Naive thymus-derived CD4-positive, alpha-beta T cell (primary cell): Measurements from ENCODE around the gene GPR132. TPM values are rescaled to one million over a fixed set of nuclear protein-coding genes. Genes with fewer than 3 reads are reported as not detected.

ENCODE experiments used
- ATAC-seq: fragments of 150-1000 bp; cut with Tn5 transposase; 2 replicates; pipeline ENCODE4 v1.10.0; 2021; ENCODE audit warnings: mild to moderate bottlenecking, moderate library complexity
- CTCF ChIA-PET: fragments of 350-600 bp; sonication (Branson Sonifier 250); formaldehyde crosslinking; loops from one replicate; lab custom pipeline; 2021; ENCODE audit warnings: antibody characterized with exemption; lab: Charles Lee
- POLR2A ChIA-PET: fragments of 350-600 bp; sonication (Branson Sonifier 250); formaldehyde crosslinking; loops from one replicate; lab custom pipeline; 2021; ENCODE audit warnings: antibody characterized with exemption, inconsistent platforms; lab: Charles Lee
- DNase-seq, 9 donors: peaks; one replicate each; pipeline versions ENCODE4 v3.0.0 to v3.0.0-alpha.2; 2020 to 2022; ENCODE audit warnings: mixed read lengths in 1 of 9
- H3K27ac ChIP-seq: one replicate; pipeline ENCODE4 v1.7.0; 2013; ENCODE audit warnings: mild to moderate bottlenecking, low read depth, low read length, moderate library complexity
- H3K27me3 ChIP-seq, 2 donors: one replicate each; pipeline ENCODE4 v1.7.0; 2013; ENCODE audit warnings: low read length in 2 of 2, mild to moderate bottlenecking in 2 of 2, moderate library complexity in 2 of 2; ENCODE audit not compliant: control insufficient read depth in 2 of 2, insufficient read depth in 2 of 2
- H3K36me3 ChIP-seq, 3 experiments: 1 replicate in 2 of 3; 2 replicates in 1 of 3; pipeline ENCODE4 v1.7.0; 2013; ENCODE audit warnings: low read length in 3 of 3, mild to moderate bottlenecking in 3 of 3, moderate library complexity in 1 of 3; ENCODE audit not compliant: insufficient read depth in 3 of 3, control insufficient read depth in 2 of 3
- H3K4me1 ChIP-seq, 2 donors: one replicate each; pipeline ENCODE4 v1.7.0; 2013; ENCODE audit warnings: low read length in 2 of 2, mild to moderate bottlenecking in 2 of 2, moderate library complexity in 1 of 2; ENCODE audit not compliant: control insufficient read depth in 2 of 2, insufficient read depth in 2 of 2
- H3K4me3 ChIP-seq: 2 replicates; pipeline ENCODE4 v1.7.0; 2013; ENCODE audit warnings: mild to moderate bottlenecking, low read length
- H3K9me3 ChIP-seq, 3 experiments: 1 replicate in 2 of 3; 2 replicates in 1 of 3; pipeline ENCODE4 v1.7.0; 2013; ENCODE audit warnings: low read length in 3 of 3; ENCODE audit not compliant: control insufficient read depth in 2 of 3
- H3K27ac Mint-ChIP-seq, 9 donors: one replicate each; pipeline ENCODE4 v1.8.0; 2020 to 2022; ENCODE audit warnings: mixed read lengths in 9 of 9, mild to moderate bottlenecking in 8 of 9, moderate library complexity in 5 of 9, inconsistent platforms in 2 of 9
- H3K27me3 Mint-ChIP-seq, 5 donors: one replicate each; pipeline ENCODE4 v1.8.0; 2021 to 2022; ENCODE audit warnings: mixed read lengths in 5 of 5, mild to moderate bottlenecking in 1 of 5
- H3K36me3 Mint-ChIP-seq, 5 donors: one replicate each; pipeline ENCODE4 v1.8.0; 2020 to 2022; ENCODE audit warnings: mixed read lengths in 5 of 5, mild to moderate bottlenecking in 3 of 5, inconsistent platforms in 1 of 5
- H3K4me1 Mint-ChIP-seq, 7 donors: one replicate each; pipeline ENCODE4 v1.8.0; 2020 to 2022; ENCODE audit warnings: mixed read lengths in 7 of 7, mild to moderate bottlenecking in 3 of 7, inconsistent platforms in 1 of 7
- H3K4me3 Mint-ChIP-seq, 10 donors: one replicate each; pipeline ENCODE4 v1.8.0; 2020 to 2022; ENCODE audit warnings: mild to moderate bottlenecking in 10 of 10, mixed read lengths in 10 of 10, moderate library complexity in 6 of 10, inconsistent platforms in 2 of 10
- H3K9me3 Mint-ChIP-seq, 11 donors: one replicate each; pipeline ENCODE4 v1.8.0; 2020 to 2022; ENCODE audit warnings: mixed read lengths in 11 of 11, mild to moderate bottlenecking in 4 of 11, inconsistent platforms in 1 of 11, moderate library complexity in 1 of 11
- intact Hi-C, 2 donors: fragments of 100-400 bp; cut with micrococcal nuclease; formaldehyde crosslinking; loops; one replicate each; pipeline ENCODE4 v1.15.1; 2023
- polyA plus RNA-seq, 2 donors: library from polyadenylated mRNA; unstranded; fragments of 300-500 nt; fragmentation: Illumina TruSeq; gene quantifications; one replicate each; pipeline ENCODE4 v1.2.3, GENCODE V29; 2021
- total RNA-seq, 6 experiments: library from RNA in 5 of 6; stranded (reverse) in 5 of 6; gene quantifications; 1 replicate in 5 of 6; 2 replicates in 1 of 6; pipeline ENCODE4 v1.2.3 and lab custom pipeline; 2021 to 2026

GPR132 gene
- total and polyA plus RNA-seq, 7 experiments from 2014 or later = 9.3 to 58.7 (median 40.2) TPM

- no peak for DNase-seq
- Mint-ChIP-seq H3K27ac (no peak overlapping the region), H3K36me3 (peaks cover 0 to 8% (median 4%) of the 10 kb centered on the region in 5 donors), H3K9me3 (peaks cover 0 to 7% (median 3%) of the 10 kb centered on the region in 11 donors), H3K4me1 (peaks cover 0 to 7% (median 4%) of the 10 kb centered on the region in 7 donors), H3K27me3 (peaks cover 13 to 43% (median 28%) of the 10 kb centered on the region in 5 donors), H3K4me3 (no peak overlapping the region)
- intact Hi-C loops = no loop called here
- Histone ChIP-seq H3K27ac (no peak overlapping the region), H3K4me3 (no peak overlapping the region), H3K4me1 (no peaks in the 10 kb centered on the region), H3K36me3 (no peaks in the 10 kb centered on the region), H3K9me3 (no peaks in the 10 kb centered on the region), H3K27me3 (peaks cover 0 to 8% of the 10 kb centered on the region in 2 donors)
- ATAC-seq = no peak
- POLR2A ChIA-PET = no interaction called here
- CTCF ChIA-PET = interaction anchor here (0.6 kb wide), 1 partner anchor 1221 kb away, joined by 4 read pairs; no protein-coding TSS in a partner anchor
Observed at GRCh38 chr14:105105158-105105557, 39.9 kb upstream of the GPR132 start.

GRCh38 chr14:105102893-105103292 is 37.7 kb upstream of the GPR132 start:
- Histone ChIP-seq H3K36me3 (no peaks in the 10 kb centered on the region), H3K4me1 (no peaks in the 10 kb centered on the region), H3K27ac (no peak overlapping the region), H3K9me3 (no peaks in the 10 kb centered on the region), H3K4me3 (no peak overlapping the region), H3K27me3 (peaks cover 0 to 8% of the 10 kb centered on the region in 2 donors)
- no peak overlapping the region for H3K4me3 Mint-ChIP-seq
- ATAC-seq (no peak), DNase-seq (no peak)
- H3K9me3 Mint-ChIP-seq = peaks cover 0 to 12% (median 4%) of the 10 kb centered on the region in 11 donors
- H3K27ac Mint-ChIP-seq = no peak overlapping the region
- peaks cover 0 to 7% (median 4%) of the 10 kb centered on the region in 7 donors for H3K4me1 Mint-ChIP-seq
- H3K27me3 Mint-ChIP-seq = peaks cover 13 to 49% (median 28%) of the 10 kb centered on the region in 5 donors
- ChIA-PET CTCF (no interaction called here), POLR2A (no interaction called here)
- intact Hi-C loops = no loop called here
- peaks cover 0 to 8% (median 4%) of the 10 kb centered on the region in 5 donors for H3K36me3 Mint-ChIP-seq

- no peaks in the 10 kb centered on the region for H3K4me1 ChIP-seq
- Mint-ChIP-seq H3K4me1 (peaks cover 0 to 7% (median 4%) of the 10 kb centered on the region in 7 donors), H3K4me3 (no peak overlapping the region), H3K27me3 (peaks cover 13 to 49% (median 28%) of the 10 kb centered on the region in 5 donors), H3K36me3 (peaks cover 0 to 8% (median 4%) of the 10 kb centered on the region in 5 donors), H3K27ac (no peak overlapping the region), H3K9me3 (peaks cover 0 to 12% (median 4%) of the 10 kb centered on the region in 11 donors)
- ATAC-seq (no peak), DNase-seq (no peak)
- ChIA-PET CTCF (no interaction called here), POLR2A (no interaction called here)
- H3K27ac ChIP-seq = no peak overlapping the region
- H3K36me3 ChIP-seq = no peaks in the 10 kb centered on the region
- no peaks in the 10 kb centered on the region for H3K9me3 ChIP-seq
- no peak overlapping the region for H3K4me3 ChIP-seq
- peaks cover 0 to 8% of the 10 kb centered on the region in 2 donors for H3K27me3 ChIP-seq
- intact Hi-C loops = no loop called here
Observed at GRCh38 chr14:105102361-105102870, 37.2 kb upstream of the GPR132 start.

- POLR2A ChIA-PET = interaction anchor here (0.6 kb wide), 1 partner anchor 8 kb away, joined by 3 read pairs; no protein-coding TSS in a partner anchor
- peaks cover 0 to 8% (median 4%) of the 10 kb centered on the region in 5 donors for H3K36me3 Mint-ChIP-seq
- Histone ChIP-seq H3K27me3 (peaks cover 0 to 8% of the 10 kb centered on the region in 2 donors), H3K9me3 (no peaks in the 10 kb centered on the region), H3K4me3 (no peak overlapping the region), H3K36me3 (no peaks in the 10 kb centered on the region), H3K27ac (no peak overlapping the region), H3K4me1 (no peaks in the 10 kb centered on the region)
- DNase-seq (no peak), ATAC-seq (no peak)
- H3K4me3 Mint-ChIP-seq = no peak overlapping the region
- peaks cover 0 to 36% (median 18%) of the 10 kb centered on the region in 5 donors for H3K27me3 Mint-ChIP-seq
- intact Hi-C loops = no loop called here
- no peak overlapping the region for H3K27ac Mint-ChIP-seq
- H3K4me1 Mint-ChIP-seq = peaks cover 0 to 14% (median 5%) of the 10 kb centered on the region in 7 donors
- CTCF ChIA-PET = interaction anchor here (1.1 kb wide), 1 partner anchor 9 kb away, joined by 3 read pairs; no protein-coding TSS in a partner anchor
- H3K9me3 Mint-ChIP-seq = peaks cover 0 to 12% (median 4%) of the 10 kb centered on the region in 11 donors
Observed at GRCh38 chr14:105100910-105101309, 35.7 kb upstream of the GPR132 start.

GRCh38 chr14:105099778-105100177 is 34.5 kb upstream of the GPR132 start:
- Mint-ChIP-seq H3K4me1 (peaks cover 0 to 9% (median 4%) of the 10 kb centered on the region in 7 donors), H3K27ac (no peak overlapping the region), H3K4me3 (no peak overlapping the region), H3K36me3 (peaks cover 0 to 8% (median 4%) of the 10 kb centered on the region in 5 donors), H3K9me3 (peaks cover 0 to 12% (median 4%) of the 10 kb centered on the region in 11 donors), H3K27me3 (peaks cover 0 to 31% (median 11%) of the 10 kb centered on the region in 5 donors)
- DNase-seq (no peak), ATAC-seq (no peak)
- no peaks in the 10 kb centered on the region for H3K4me1 ChIP-seq
- no peak overlapping the region for H3K4me3 ChIP-seq
- no peaks in the 10 kb centered on the region for H3K9me3 ChIP-seq
- H3K27ac ChIP-seq = no peak overlapping the region
- CTCF ChIA-PET = interaction anchor here (1.1 kb wide), 1 partner anchor 8 kb away, joined by 3 read pairs; no protein-coding TSS in a partner anchor
- intact Hi-C loops = loop anchor here in 1 of 2 donors (10.0 kb wide), 1 partner anchor 395 kb away; the partner anchor contains the start of gene TEDC1
- POLR2A ChIA-PET = no interaction called here
- H3K27me3 ChIP-seq = peaks cover 0 to 4% of the 10 kb centered on the region in 2 donors
- no peaks in the 10 kb centered on the region for H3K36me3 ChIP-seq

- Histone ChIP-seq H3K4me1 (peaks cover 7 to 8% of the 10 kb centered on the region in 2 donors), H3K36me3 (no peaks in the 10 kb centered on the region), H3K27me3 (peaks cover 0 to 2% of the 10 kb centered on the region in 2 donors), H3K4me3 (no peak overlapping the region), H3K9me3 (no peaks in the 10 kb centered on the region), H3K27ac (no peak overlapping the region)
- Mint-ChIP-seq H3K36me3 (no peaks in the 10 kb centered on the region), H3K9me3 (peaks cover 0 to 8% (median 0%) of the 10 kb centered on the region in 11 donors), H3K4me1 (peaks cover 0 to 13% (median 8%) of the 10 kb centered on the region in 7 donors), H3K4me3 (no peak overlapping the region), H3K27ac (no peak overlapping the region), H3K27me3 (peaks cover 0 to 20% (median 2%) of the 10 kb centered on the region in 5 donors)
- intact Hi-C loops = loop anchor here in 1 of 2 donors (10.0 kb wide), 1 partner anchor 396 kb away; the partner anchor contains the start of gene TEDC1
- DNase-seq (no peak), ATAC-seq (no peak)
- ChIA-PET POLR2A (no interaction called here), CTCF (interaction anchor here (0.7 kb wide), 1 partner anchor 33 kb away, joined by 3 read pairs; no protein-coding TSS in a partner anchor)
Observed at GRCh38 chr14:105098316-105098715, 33.1 kb upstream of the GPR132 start.
